ENCODE results near the gene GJB3. TPM values are rescaled to one million over a fixed set of nuclear protein-coding genes. Genes with fewer than 3 reads are reported as not detected.

GJB3 gene
- total and polyA plus RNA-seq, 10 of the 15 experiments (the other 5 are each of a cell fraction or from before 2014, with no cell fraction given), result not detected

GRCh38 chr1:34777519-34778321 is 3.3 kb upstream of the GJB3 start:
- ChIA-PET CTCF (no interaction called here), POLR2A (no interaction called here), SMC1A (ENCODE audit: uncharacterized antibody, unreplicated experiment) (interaction anchor here (1.1 kb wide), 1 partner anchor 122 kb away, joined by 3 read pairs; no protein-coding TSS in a partner anchor), RAD21 (ENCODE audit: unreplicated experiment) (no interaction called here)
- no peaks in the 10 kb centered on the region for H3K79me2 ChIP-seq (ENCODE audit: control insufficient read depth, insufficient read depth, low read length)
- H3K4me2 ChIP-seq (ENCODE audit: control insufficient read depth, insufficient read depth), result no peak overlapping the region
- TF ChIP-seq SMARCA5 (IDR thresholded peaks at IDR 0.05), result no peak
- TF ChIP-seq USF2 (IDR thresholded peaks at IDR 0.05; ENCODE audit: borderline replicate concordance, low read depth, low read length), result no peak
- TF ChIP-seq ZNF217 (IDR thresholded peaks at IDR 0.05), result no peak
- no peak for TF ChIP-seq ZNF384 (IDR thresholded peaks at IDR 0.05; ENCODE audit: borderline replicate concordance, low read depth, low read length)
- TF ChIP-seq BCLAF1 (IDR thresholded peaks at IDR 0.05), result no peak
- TF ChIP-seq BMI1 (IDR thresholded peaks at IDR 0.05; ENCODE audit: borderline replicate concordance), result no peak
- TF ChIP-seq SREBF1 (IDR thresholded peaks at IDR 0.05; ENCODE audit: low read length), result no peak
- TF ChIP-seq TCF12 (IDR thresholded peaks at IDR 0.05; ENCODE audit: low read depth, low read length), result no peak
- no peak for TF ChIP-seq POLR2AphosphoS5 (IDR thresholded peaks at IDR 0.05; ENCODE audit: low read length)
- no peak overlapping the region for H3K4me3 ChIP-seq
- BruUV-seq (replicated peaks), result no TSS peak
- intact Hi-C loops (cut with micrococcal nuclease; ENCODE audit: unreplicated experiment), result no loop called here
- FAIRE-seq (no peak), ATAC-seq (no peak), DNase-seq (ENCODE audit: low read depth, low spot score) (no peak)
- no peak overlapping the region for H2AFZ ChIP-seq (ENCODE audit: control insufficient read depth, low read depth, low read length)
- no peaks in the 10 kb centered on the region for H3K4me1 ChIP-seq (ENCODE audit: control insufficient read depth, insufficient read depth, low read length)
- peaks cover 2 to 10% of the 10 kb centered on the region in 2 experiments; a peak in 3 of 4 replicates for H3K27me3 ChIP-seq (replicated peaks in 1 of 2; ENCODE audit: control insufficient read depth in 2 of 2, insufficient read depth in 2 of 2, low read length in 1 of 2)
- H4K20me1 ChIP-seq (ENCODE audit: control insufficient read depth, insufficient read depth), result no peaks in the 10 kb centered on the region
- no peaks in the 10 kb centered on the region for H3K9me3 ChIP-seq (replicated peaks; ENCODE audit: control insufficient read depth, insufficient read depth, low read length)
- no peak overlapping the region for H3K27ac ChIP-seq (ENCODE audit: control insufficient read depth, insufficient read depth)
- no peaks in the 10 kb centered on the region for H3K36me3 ChIP-seq (ENCODE audit: control insufficient read depth in 2 of 2, insufficient read depth in 2 of 2, low read length in 1 of 2)
- WGBS (ENCODE audit: insufficient coverage, insufficient replicate concordance, low lambda C conversion rate, missing lambda C conversion rate), result 24% methylated on average over 8 of the region's 10 CpGs
- H3K9ac ChIP-seq (ENCODE audit: control insufficient read depth, insufficient read depth, low read length), result no peak overlapping the region
- in situ Hi-C loops (cut with MboI), result no loop called here
